Neutrophil (primary cell): Measurements from ENCODE around the gene ZNF22.
A peak's percentile ranks its signal among the peaks of the same experiment; 100 is the strongest.

Experiments used
- H3K27ac ChIP-seq: fragments of 200-600 bp; sonication (generic); 2 replicates; pipeline ENCODE4 v1.5.1; 2016; ENCODE audit warnings: mild to moderate bottlenecking, moderate library complexity
- H3K27me3 ChIP-seq: fragments of 200-600 bp; sonication (generic); 2 replicates; pipeline ENCODE4 v1.6.0; 2016; ENCODE audit warnings: mild to moderate bottlenecking
- H3K36me3 ChIP-seq: fragments of 200-600 bp; sonication (generic); 2 replicates; pipeline ENCODE4 v1.5.1; 2017
- H3K4me1 ChIP-seq, 2 experiments: fragments of 200-600 bp in 1 of 2; sonication (generic) in 1 of 2; 1 replicate in 1 of 2; 2 replicates in 1 of 2; pipeline versions ENCODE4 v1.5.1 to v1.6.1; 2013 to 2016; ENCODE audit warnings: low read depth in 1 of 2, low read length in 1 of 2, mild to moderate bottlenecking in 1 of 2, moderate library complexity in 1 of 2; ENCODE audit not compliant: control insufficient read depth in 1 of 2, insufficient read depth in 1 of 2
- H3K4me3 ChIP-seq, 2 experiments: fragments of 200-600 bp in 1 of 2; sonication (generic) in 1 of 2; 1 replicate in 1 of 2; 2 replicates in 1 of 2; pipeline ENCODE4 v1.5.1; 2013 to 2016; ENCODE audit warnings: low read depth in 1 of 2, low read length in 1 of 2, mild to moderate bottlenecking in 1 of 2, moderate library complexity in 1 of 2
- H3K9me3 ChIP-seq: fragments of 200-600 bp; sonication (generic); 2 replicates; pipeline ENCODE4 v1.5.1; 2016
- CTCF ChIP-seq: fragments of 200-600 bp; sonication (generic); IDR thresholded peaks from 2 replicates; pipeline ENCODE4 v1.5.1; 2016; ENCODE audit warnings: antibody characterized with exemption

Gene ZNF22

GRCh38 chr10:45001381-45002148, 842 bp downstream of the ZNF22 start:
- peak overlapping the region; percentile 65 to 67 for H3K4me3 ChIP-seq

GRCh38 chr10:45003432-45004000, 2.8 kb downstream of the ZNF22 start:
- no peaks in the 10 kb centered on the region for H3K36me3 ChIP-seq
- H3K27me3 ChIP-seq, result no peaks in the 10 kb centered on the region
- no peak for TF ChIP-seq CTCF
- no peaks in the 10 kb centered on the region for H3K9me3 ChIP-seq
- H3K4me3 ChIP-seq, result no peak overlapping the region
- H3K4me1 ChIP-seq, result peaks cover 16 to 17% of the 10 kb centered on the region in 2 experiments
- no peak overlapping the region for H3K27ac ChIP-seq

More at GRCh38 chr10:45001381-45002148, 842 bp downstream of the ZNF22 start:
- TF ChIP-seq CTCF, result no peak
- Histone ChIP-seq H3K4me1 (peaks cover 19 to 20% of the 10 kb centered on the region in 2 experiments), H3K27me3 (no peaks in the 10 kb centered on the region), H3K27ac (peak overlapping the region; percentile 10), H3K36me3 (no peaks in the 10 kb centered on the region), H3K9me3 (no peaks in the 10 kb centered on the region)

GRCh38 chr10:45004661-45005060, 3.9 kb downstream of the ZNF22 start:
- Histone ChIP-seq H3K9me3 (no peaks in the 10 kb centered on the region), H3K27ac (no peak overlapping the region), H3K27me3 (no peaks in the 10 kb centered on the region), H3K36me3 (no peaks in the 10 kb centered on the region), H3K4me1 (peaks cover 16 to 17% of the 10 kb centered on the region in 2 experiments), H3K4me3 (no peak overlapping the region)
- no peak for TF ChIP-seq CTCF

- no peak for TF ChIP-seq CTCF
- peaks cover 12 to 15% of the 10 kb centered on the region in 2 experiments for H3K4me1 ChIP-seq
- no peaks in the 10 kb centered on the region for H3K9me3 ChIP-seq
- H3K36me3 ChIP-seq, result no peaks in the 10 kb centered on the region
- no peak overlapping the region for H3K27ac ChIP-seq
- H3K4me3 ChIP-seq, result no peak overlapping the region
- H3K27me3 ChIP-seq, result no peaks in the 10 kb centered on the region
These were observed 4.6 kb downstream of the ZNF22 start for GRCh38 chr10:45005284-45005683.

GRCh38 chr10:45006276-45007030, 5.7 kb downstream of the ZNF22 start:
- no peak overlapping the region for H3K4me3 ChIP-seq
- H3K9me3 ChIP-seq, result no peaks in the 10 kb centered on the region
- TF ChIP-seq CTCF, result no peak
- H3K4me1 ChIP-seq, result peaks cover 5 to 9% of the 10 kb centered on the region in 2 experiments
- no peaks in the 10 kb centered on the region for H3K36me3 ChIP-seq
- no peak overlapping the region for H3K27ac ChIP-seq
- no peaks in the 10 kb centered on the region for H3K27me3 ChIP-seq
